ENCODE data around the gene SLC30A7. TPM values are rescaled to one million over a fixed set of nuclear protein-coding genes. Genes with fewer than 3 reads are reported as not detected.

Gene SLC30A7
- total RNA-seq, 1 experiment from 2014 or later: 31.4 TPM

- TF ChIP-seq EZH2 (IDR thresholded peaks at IDR 0.05; ENCODE audit: borderline replicate concordance, low read depth, low read length, poor library complexity, severe bottlenecking) (no peak), CTCF (conservative IDR thresholded peaks at IDR 0.05; ENCODE audit: low read depth, low read length) (no peak)
- Histone ChIP-seq H3K36me3 (ENCODE audit: insufficient read depth, low read length, poor library complexity, severe bottlenecking) (peaks cover 11% of the 10 kb centered on the region), H3K27me3 (replicated peaks; ENCODE audit: insufficient read depth, low read depth, low read length, poor library complexity) (no peaks in the 10 kb centered on the region), H3K4me1 (ENCODE audit: insufficient read depth, low read length, poor library complexity, severe bottlenecking) (no peaks in the 10 kb centered on the region), H3K27ac (ENCODE audit: low read depth, low read length, poor library complexity, severe bottlenecking) (no peak overlapping the region), H3K9me3 (ENCODE audit: low read depth, low read length, poor library complexity, severe bottlenecking) (no peaks in the 10 kb centered on the region), H3K4me3 (ENCODE audit: low read depth, low read length, poor library complexity, severe bottlenecking) (no peak overlapping the region)
- no peak for DNase-seq (ENCODE audit: low spot score)
- ChIA-PET POLR2A (ENCODE audit: low non-redundant PET) (interaction anchor here (0.7 kb wide), 1 partner anchor 554 kb away, joined by 3 read pairs; no protein-coding TSS in a partner anchor), CTCF (no interaction called here)
- intact Hi-C loops (cut with micrococcal nuclease; ENCODE audit: unreplicated experiment): no loop called here
- BruUV-seq (replicated peaks): no TSS peak
These were observed 93.6 kb downstream of the SLC30A7 start for GRCh38 chr1:100989306-100990077.

GRCh38 chr1:100995198-100995988, 99.5 kb downstream of the SLC30A7 start:
- intact Hi-C loops (cut with micrococcal nuclease; ENCODE audit: unreplicated experiment): no loop called here
- TF ChIP-seq CTCF (conservative IDR thresholded peaks at IDR 0.05; ENCODE audit: low read depth, low read length): no peak
- no peak for TF ChIP-seq EZH2 (IDR thresholded peaks at IDR 0.05; ENCODE audit: borderline replicate concordance, low read depth, low read length, poor library complexity, severe bottlenecking)
- no peak overlapping the region for H3K27ac ChIP-seq (ENCODE audit: low read depth, low read length, poor library complexity, severe bottlenecking)
- no TSS peak for BruUV-seq (replicated peaks)
- no peaks in the 10 kb centered on the region for H3K27me3 ChIP-seq (replicated peaks; ENCODE audit: insufficient read depth, low read depth, low read length, poor library complexity)
- no peaks in the 10 kb centered on the region for H3K4me1 ChIP-seq (ENCODE audit: insufficient read depth, low read length, poor library complexity, severe bottlenecking)
- ChIA-PET POLR2A (ENCODE audit: low non-redundant PET) (no interaction called here), CTCF (no interaction called here)
- no peaks in the 10 kb centered on the region for H3K9me3 ChIP-seq (ENCODE audit: low read depth, low read length, poor library complexity, severe bottlenecking)
- H3K4me3 ChIP-seq (ENCODE audit: low read depth, low read length, poor library complexity, severe bottlenecking): no peak overlapping the region
- DNase-seq (ENCODE audit: low spot score): no peak
- no peaks in the 10 kb centered on the region for H3K36me3 ChIP-seq (ENCODE audit: insufficient read depth, low read length, poor library complexity, severe bottlenecking)

GRCh38 chr1:100998426-100998825, 102.5 kb downstream of the SLC30A7 start:
- POLR2A ChIA-PET (ENCODE audit: low non-redundant PET): no interaction called here
- BruUV-seq (replicated peaks): no TSS peak

More at GRCh38 chr1:100998426-100998825, 102.5 kb downstream of the SLC30A7 start:
- no peaks in the 10 kb centered on the region for H3K9me3 ChIP-seq (ENCODE audit: low read depth, low read length, poor library complexity, severe bottlenecking)
- H3K4me1 ChIP-seq (ENCODE audit: insufficient read depth, low read length, poor library complexity, severe bottlenecking): peaks cover 9% of the 10 kb centered on the region
- CTCF ChIA-PET: no interaction called here
- no peak for DNase-seq (ENCODE audit: low spot score)
- H3K36me3 ChIP-seq (ENCODE audit: insufficient read depth, low read length, poor library complexity, severe bottlenecking): no peaks in the 10 kb centered on the region
- intact Hi-C loops (cut with micrococcal nuclease; ENCODE audit: unreplicated experiment): no loop called here
- no peak overlapping the region for H3K4me3 ChIP-seq (ENCODE audit: low read depth, low read length, poor library complexity, severe bottlenecking)
- no peak overlapping the region for H3K27ac ChIP-seq (ENCODE audit: low read depth, low read length, poor library complexity, severe bottlenecking)
- no peak for TF ChIP-seq EZH2 (IDR thresholded peaks at IDR 0.05; ENCODE audit: borderline replicate concordance, low read depth, low read length, poor library complexity, severe bottlenecking)
- TF ChIP-seq CTCF (conservative IDR thresholded peaks at IDR 0.05; ENCODE audit: low read depth, low read length): no peak
- no peaks in the 10 kb centered on the region for H3K27me3 ChIP-seq (replicated peaks; ENCODE audit: insufficient read depth, low read depth, low read length, poor library complexity)
